ENCODE data around the gene KCNAB1. TPM values are rescaled to one million over a fixed set of nuclear protein-coding genes. Genes with fewer than 3 reads are reported as not detected.

Gene KCNAB1
- polyA plus RNA-seq, 3 donors from 2014 or later = 0.06 to 0.37 (median 0.31) TPM

GRCh38 chr3:156321945-156322344, 201.6 kb downstream of the KCNAB1 start:
- no peak for DNase-seq
- Mint-ChIP-seq H3K27ac (no peak overlapping the region), H3K9me3 (no peaks in the 10 kb centered on the region), H3K27me3 (ENCODE audit: low read depth in 3 of 3) (peaks cover 0 to 2% (median 1%) of the 10 kb centered on the region in 3 donors), H3K36me3 (no peaks in the 10 kb centered on the region), H3K4me1 (no peaks in the 10 kb centered on the region), H3K4me3 (no peak overlapping the region)

DNA sequence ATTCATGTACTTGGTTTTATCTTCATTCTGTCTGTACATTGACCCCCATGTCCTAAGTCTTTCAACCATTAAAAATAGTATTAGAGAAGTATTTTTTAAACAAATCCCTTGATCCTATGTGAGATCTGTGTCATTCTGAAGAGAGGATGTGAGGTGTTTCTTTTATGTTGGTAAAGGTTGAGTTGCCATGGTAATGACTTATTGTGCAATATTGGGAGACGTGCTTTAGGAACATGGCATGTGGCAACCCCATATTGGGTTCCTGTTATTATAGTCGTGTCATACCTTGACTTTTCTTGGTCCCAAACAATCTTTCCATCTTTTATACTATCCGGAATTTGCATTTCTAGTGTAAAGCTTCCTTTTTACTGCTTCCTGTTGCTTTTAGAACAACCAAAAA, 203.1 kb downstream of the KCNAB1 start:
- no peaks in the 10 kb centered on the region for H3K36me3 Mint-ChIP-seq
- H3K27me3 Mint-ChIP-seq (ENCODE audit: low read depth in 3 of 3) = peaks cover 0 to 4% (median 4%) of the 10 kb centered on the region in 3 donors
- no peak for DNase-seq
- no peak overlapping the region for H3K4me3 Mint-ChIP-seq
- peaks cover 0 to 4% (median 0%) of the 10 kb centered on the region in 6 donors for H3K9me3 Mint-ChIP-seq
- no peaks in the 10 kb centered on the region for H3K4me1 Mint-ChIP-seq
- no peak overlapping the region for H3K27ac Mint-ChIP-seq

GRCh38 chr3:156330415-156330814, 210.0 kb downstream of the KCNAB1 start:
- Mint-ChIP-seq H3K4me1 (no peaks in the 10 kb centered on the region), H3K36me3 (no peaks in the 10 kb centered on the region), H3K4me3 (no peak overlapping the region), H3K9me3 (peaks cover 0 to 4% (median 0%) of the 10 kb centered on the region in 6 donors), H3K27me3 (ENCODE audit: low read depth in 3 of 3) (peaks cover 0 to 8% (median 6%) of the 10 kb centered on the region in 3 donors), H3K27ac (no peak overlapping the region)
- DNase-seq = no peak

DNA sequence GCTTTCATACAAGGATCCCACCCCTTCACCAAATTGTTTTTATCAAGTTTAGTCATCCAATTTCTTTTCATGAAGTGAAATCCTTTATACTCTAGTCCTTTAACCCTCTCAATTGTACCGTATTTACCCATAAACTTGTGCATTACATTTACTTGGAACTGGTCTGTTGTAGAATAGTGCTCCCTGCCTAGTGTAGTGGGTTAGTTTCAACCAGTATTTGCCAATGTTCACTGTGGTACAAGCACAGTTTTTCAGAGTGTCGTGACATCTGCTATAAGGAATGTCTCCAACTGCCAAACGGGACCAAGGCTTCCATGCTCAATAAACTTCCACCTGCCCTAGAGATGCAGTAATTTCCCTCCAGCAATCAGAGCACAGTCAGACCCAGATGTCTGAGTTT, 211.9 kb downstream of the KCNAB1 start:
- Mint-ChIP-seq H3K9me3 (peaks cover 0 to 4% (median 0%) of the 10 kb centered on the region in 6 donors), H3K4me3 (no peak overlapping the region), H3K36me3 (no peaks in the 10 kb centered on the region), H3K27ac (no peak overlapping the region), H3K4me1 (no peaks in the 10 kb centered on the region), H3K27me3 (ENCODE audit: low read depth in 3 of 3) (peaks cover 0 to 8% (median 6%) of the 10 kb centered on the region in 3 donors)
- no peak for DNase-seq

DNA sequence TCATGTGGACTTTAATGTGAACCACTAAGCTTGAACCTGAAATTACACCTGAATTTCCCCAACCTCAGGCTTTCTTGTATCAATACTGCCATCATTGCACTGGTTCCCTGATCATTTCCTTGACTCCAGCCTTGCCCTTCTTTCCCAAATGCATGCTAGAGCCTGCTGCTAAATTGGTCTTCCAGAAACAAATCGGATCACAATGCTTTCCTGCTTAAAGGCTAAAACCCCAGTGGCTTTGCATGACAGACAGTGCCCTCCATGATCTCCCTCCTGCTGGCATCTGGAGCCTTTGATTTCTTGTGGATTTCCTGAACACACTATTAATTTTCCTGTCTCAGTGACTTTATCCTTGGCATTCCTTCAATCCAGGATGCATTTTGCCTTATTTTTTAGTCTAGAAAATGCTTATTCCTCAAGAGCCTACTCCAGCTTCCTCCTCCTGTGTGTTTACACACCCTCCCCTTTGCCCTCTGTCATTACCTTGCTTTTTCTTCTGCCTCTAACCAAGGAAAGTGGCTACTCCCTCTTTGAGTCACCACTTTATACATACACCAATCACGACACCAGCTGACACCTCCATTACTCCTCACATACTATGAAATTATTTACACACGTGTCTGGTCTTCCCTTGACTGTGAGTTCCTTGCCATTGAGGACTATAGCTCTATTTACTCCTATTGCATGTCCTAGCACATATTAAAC, 214.6 kb downstream of the KCNAB1 start:
- Mint-ChIP-seq H3K4me1 (no peaks in the 10 kb centered on the region), H3K36me3 (no peaks in the 10 kb centered on the region), H3K9me3 (no peaks in the 10 kb centered on the region), H3K27me3 (ENCODE audit: low read depth in 3 of 3) (peaks cover 0 to 11% (median 5%) of the 10 kb centered on the region in 3 donors), H3K4me3 (no peak overlapping the region), H3K27ac (no peak overlapping the region)
- DNase-seq = no peak

- no peaks in the 10 kb centered on the region for H3K9me3 Mint-ChIP-seq
- peaks cover 2 to 15% (median 3%) of the 10 kb centered on the region in 3 donors for H3K27me3 Mint-ChIP-seq (ENCODE audit: low read depth in 3 of 3)
- no peaks in the 10 kb centered on the region for H3K36me3 Mint-ChIP-seq
- H3K27ac Mint-ChIP-seq = no peak overlapping the region
- H3K4me1 Mint-ChIP-seq = no peaks in the 10 kb centered on the region
- no peak for DNase-seq
- no peak overlapping the region for H3K4me3 Mint-ChIP-seq
These were observed 219.1 kb downstream of the KCNAB1 start for GRCh38 chr3:156339491-156339890.

DNA sequence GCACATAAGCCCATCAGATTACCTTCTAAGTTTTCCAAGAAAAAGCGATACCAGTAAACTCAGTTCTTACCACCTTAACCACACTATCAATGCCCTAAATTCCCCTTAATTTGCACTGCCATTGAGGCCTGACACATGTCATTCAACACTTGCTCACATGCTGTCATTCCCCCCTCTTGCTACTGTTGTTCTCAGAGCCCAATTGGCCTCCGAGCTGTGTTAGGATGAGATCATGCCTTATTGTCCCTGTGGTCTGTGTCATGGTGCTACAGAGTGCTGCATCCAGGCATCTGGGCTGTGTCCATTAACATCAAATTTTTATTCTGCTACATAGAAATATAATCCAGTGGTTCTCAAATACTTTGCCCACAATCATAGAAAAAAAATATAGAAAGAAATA, 221.0 kb downstream of the KCNAB1 start:
- Mint-ChIP-seq H3K9me3 (no peaks in the 10 kb centered on the region), H3K4me1 (no peaks in the 10 kb centered on the region)

GRCh38 chr3:156341831-156342416, 221.5 kb downstream of the KCNAB1 start:
- Mint-ChIP-seq H3K9me3 (no peaks in the 10 kb centered on the region), H3K4me1 (no peaks in the 10 kb centered on the region), H3K27ac (no peak overlapping the region), H3K36me3 (no peaks in the 10 kb centered on the region), H3K27me3 (ENCODE audit: low read depth in 3 of 3) (peaks cover 2 to 20% (median 3%) of the 10 kb centered on the region in 3 donors), H3K4me3 (no peak overlapping the region)
- DNase-seq = no peak

More for the DNA sequence above, 221.0 kb downstream of the KCNAB1 start:
- H3K36me3 Mint-ChIP-seq = no peaks in the 10 kb centered on the region
- H3K27me3 Mint-ChIP-seq (ENCODE audit: low read depth in 3 of 3) = peaks cover 2 to 20% (median 3%) of the 10 kb centered on the region in 3 donors
- no peak for DNase-seq
- no peak overlapping the region for H3K27ac Mint-ChIP-seq
- H3K4me3 Mint-ChIP-seq = no peak overlapping the region

- Mint-ChIP-seq H3K4me3 (no peak overlapping the region), H3K27me3 (ENCODE audit: low read depth in 3 of 3) (peaks cover 3 to 10% (median 4%) of the 10 kb centered on the region in 3 donors)
These were observed 223.8 kb downstream of the KCNAB1 start for GRCh38 chr3:156344215-156344614.

DNA sequence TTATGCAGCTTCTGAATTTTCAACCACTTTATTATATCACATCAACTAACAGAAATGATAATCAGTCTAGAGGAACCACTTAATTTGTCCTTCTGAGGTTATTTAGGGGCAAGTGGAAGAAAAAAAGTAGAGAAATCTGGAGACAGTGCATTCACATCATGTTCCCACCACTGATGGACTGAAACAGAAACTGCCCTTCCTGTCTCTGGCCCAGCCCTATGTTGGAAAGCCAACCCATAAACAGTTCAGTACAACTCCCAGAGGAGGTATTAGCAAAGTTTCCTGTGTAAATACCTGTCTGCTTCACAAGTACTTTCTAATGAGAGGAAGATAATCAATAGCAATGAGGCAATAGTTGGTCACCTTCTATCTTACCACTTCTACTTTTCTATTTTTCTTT, 228.7 kb downstream of the KCNAB1 start:
- Mint-ChIP-seq H3K4me3 (no peak overlapping the region), H3K4me1 (no peaks in the 10 kb centered on the region), H3K27me3 (ENCODE audit: low read depth in 3 of 3) (peaks cover 0 to 7% (median 2%) of the 10 kb centered on the region in 3 donors), H3K27ac (no peak overlapping the region), H3K9me3 (peaks cover 0 to 2% (median 0%) of the 10 kb centered on the region in 6 donors), H3K36me3 (no peaks in the 10 kb centered on the region)
- DNase-seq = no peak

More at GRCh38 chr3:156344215-156344614, 223.8 kb downstream of the KCNAB1 start:
- Mint-ChIP-seq H3K4me1 (no peaks in the 10 kb centered on the region), H3K36me3 (no peaks in the 10 kb centered on the region), H3K9me3 (peaks cover 0 to 2% (median 0%) of the 10 kb centered on the region in 6 donors), H3K27ac (no peak overlapping the region)
- DNase-seq = no peak

- DNase-seq = no peak
- Mint-ChIP-seq H3K27me3 (ENCODE audit: low read depth in 3 of 3) (peaks cover 0 to 7% (median 2%) of the 10 kb centered on the region in 3 donors), H3K4me3 (no peak overlapping the region), H3K36me3 (no peaks in the 10 kb centered on the region), H3K9me3 (peaks cover 0 to 2% (median 0%) of the 10 kb centered on the region in 6 donors), H3K27ac (no peak overlapping the region), H3K4me1 (no peaks in the 10 kb centered on the region)
These were observed 229.6 kb downstream of the KCNAB1 start for GRCh38 chr3:156349978-156350377.

GRCh38 chr3:156350781-156351180, 230.4 kb downstream of the KCNAB1 start:
- Mint-ChIP-seq H3K9me3 (peaks cover 0 to 2% (median 0%) of the 10 kb centered on the region in 6 donors), H3K27ac (no peak overlapping the region), H3K27me3 (ENCODE audit: low read depth in 3 of 3) (peaks cover 0 to 2% (median 2%) of the 10 kb centered on the region in 3 donors), H3K4me1 (no peaks in the 10 kb centered on the region), H3K36me3 (no peaks in the 10 kb centered on the region), H3K4me3 (no peak overlapping the region)
- no peak for DNase-seq

- Mint-ChIP-seq H3K9me3 (peaks cover 0 to 2% (median 0%) of the 10 kb centered on the region in 6 donors), H3K36me3 (no peaks in the 10 kb centered on the region), H3K4me3 (no peak overlapping the region), H3K4me1 (no peaks in the 10 kb centered on the region), H3K27ac (no peak overlapping the region), H3K27me3 (ENCODE audit: low read depth in 3 of 3) (peaks cover 0 to 2% (median 2%) of the 10 kb centered on the region in 3 donors)
- DNase-seq = no peak
These were observed 231.4 kb downstream of the KCNAB1 start for GRCh38 chr3:156351783-156352182.

DNA sequence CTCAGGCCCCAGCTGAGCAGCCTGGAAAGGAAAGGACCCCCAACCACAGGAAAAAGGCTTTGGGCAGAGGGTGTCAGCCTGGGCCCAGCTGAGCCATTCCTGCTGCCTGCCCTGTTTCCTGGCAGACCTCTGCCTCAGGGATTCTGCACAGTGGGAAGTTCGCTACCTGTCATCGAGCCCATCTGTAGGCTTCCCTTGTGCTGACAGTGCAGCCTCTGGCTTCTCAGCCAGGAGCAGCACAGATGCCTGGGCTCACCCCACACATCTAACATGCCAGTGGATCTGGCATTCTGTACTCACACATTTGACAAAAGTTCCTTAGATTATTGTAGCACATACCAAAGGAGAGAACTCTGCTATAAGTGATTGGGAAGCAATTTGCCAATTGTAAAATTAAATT, 232.3 kb downstream of the KCNAB1 start:
- H3K36me3 Mint-ChIP-seq = no peaks in the 10 kb centered on the region
- no peaks in the 10 kb centered on the region for H3K4me1 Mint-ChIP-seq
- no peak overlapping the region for H3K27ac Mint-ChIP-seq
- no peak for DNase-seq
- no peak overlapping the region for H3K4me3 Mint-ChIP-seq
- H3K9me3 Mint-ChIP-seq = no peaks in the 10 kb centered on the region
- peaks cover 0 to 4% (median 2%) of the 10 kb centered on the region in 3 donors for H3K27me3 Mint-ChIP-seq (ENCODE audit: low read depth in 3 of 3)

Data from immature natural killer cell (primary cell).